Epithelial cell of esophagus (primary cell): ENCODE measurements around the gene TBX4.

Experiments
- DNase-seq: peaks from one replicate; pipeline ENCODE4 v3.0.0; 2010; ENCODE audit warnings: low read depth
- H3K4me3 ChIP-seq: 2 replicates; pipeline ENCODE4 v1.5.1; 2011; ENCODE audit warnings: mild to moderate bottlenecking, low read length, control low read depth
- CTCF ChIP-seq: IDR thresholded peaks from 2 replicates; pipeline ENCODE4 v1.5.1; 2011; ENCODE audit warnings: low read depth, mild to moderate bottlenecking, low read length, control low read depth, inconsistent platforms; ENCODE audit not compliant: insufficient read depth; ENCODE audit errors: missing control alignments

Gene TBX4

GRCh38 chr17:61514491-61514890, 62.3 kb downstream of the TBX4 start:
- no peak for TF ChIP-seq CTCF
- H3K4me3 ChIP-seq: no peak overlapping the region
- no peak for DNase-seq

- no peak for TF ChIP-seq CTCF
- H3K4me3 ChIP-seq: no peak overlapping the region
- no peak for DNase-seq
Observed at GRCh38 chr17:61517265-61517664, 65.0 kb downstream of the TBX4 start.

GRCh38 chr17:61517843-61518606, 65.8 kb downstream of the TBX4 start:
- DNase-seq: no peak
- TF ChIP-seq CTCF: no peak

GRCh38 chr17:61519139-61519538, 66.9 kb downstream of the TBX4 start:
- no peak overlapping the region for H3K4me3 ChIP-seq
- TF ChIP-seq CTCF: no peak
- no peak for DNase-seq

More at GRCh38 chr17:61517843-61518606, 65.8 kb downstream of the TBX4 start:
- H3K4me3 ChIP-seq: no peak overlapping the region

GRCh38 chr17:61519754-61520440, 67.7 kb downstream of the TBX4 start:
- no peak overlapping the region for H3K4me3 ChIP-seq
- TF ChIP-seq CTCF: no peak
- DNase-seq: no peak

- no peak for TF ChIP-seq CTCF
- H3K4me3 ChIP-seq: no peak overlapping the region
- no peak for DNase-seq
Observed at GRCh38 chr17:61520897-61521296, 68.7 kb downstream of the TBX4 start.
